A549 treated with ZK216348 at 1 μM for 4 hours (cell line): ENCODE data around the gene CYBB. TPM values are rescaled to one million over a fixed set of nuclear protein-coding genes. Genes with fewer than 3 reads are reported as not detected.

Experiments used
- total RNA-seq: library from RNA; stranded (reverse); fragments of 200-300 nt; extraction: Qiagen RNA extraction; gene quantifications from 5 replicates; pipeline ENCODE4 v1.2.3, GENCODE V29; 2022; ENCODE audit warnings: low read depth

Gene CYBB
- total RNA-seq, result not detected in 5 replicates

DNA sequence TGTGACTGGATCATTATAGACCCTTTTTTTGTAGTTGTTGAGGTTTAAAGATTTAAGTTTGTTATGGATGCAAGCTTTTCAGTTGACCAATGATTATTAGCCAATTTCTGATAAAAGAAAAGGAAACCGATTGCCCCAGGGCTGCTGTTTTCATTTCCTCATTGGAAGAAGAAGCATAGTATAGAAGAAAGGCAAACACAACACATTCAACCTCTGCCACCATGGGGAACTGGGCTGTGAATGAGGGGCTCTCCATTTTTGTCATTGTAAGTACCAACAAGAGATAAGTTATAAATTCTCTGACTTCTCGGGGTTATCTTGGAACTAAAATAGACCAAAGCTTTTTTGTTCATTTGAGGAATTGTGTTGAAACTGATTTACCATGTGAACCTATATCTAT, at the start of gene CYBB:
Gene CYBB, plus strand, starts transcription at position 203 of the 400 bp plus-strand sequence. Its CDS starts 19 bp downstream, at position 222.

DNA sequence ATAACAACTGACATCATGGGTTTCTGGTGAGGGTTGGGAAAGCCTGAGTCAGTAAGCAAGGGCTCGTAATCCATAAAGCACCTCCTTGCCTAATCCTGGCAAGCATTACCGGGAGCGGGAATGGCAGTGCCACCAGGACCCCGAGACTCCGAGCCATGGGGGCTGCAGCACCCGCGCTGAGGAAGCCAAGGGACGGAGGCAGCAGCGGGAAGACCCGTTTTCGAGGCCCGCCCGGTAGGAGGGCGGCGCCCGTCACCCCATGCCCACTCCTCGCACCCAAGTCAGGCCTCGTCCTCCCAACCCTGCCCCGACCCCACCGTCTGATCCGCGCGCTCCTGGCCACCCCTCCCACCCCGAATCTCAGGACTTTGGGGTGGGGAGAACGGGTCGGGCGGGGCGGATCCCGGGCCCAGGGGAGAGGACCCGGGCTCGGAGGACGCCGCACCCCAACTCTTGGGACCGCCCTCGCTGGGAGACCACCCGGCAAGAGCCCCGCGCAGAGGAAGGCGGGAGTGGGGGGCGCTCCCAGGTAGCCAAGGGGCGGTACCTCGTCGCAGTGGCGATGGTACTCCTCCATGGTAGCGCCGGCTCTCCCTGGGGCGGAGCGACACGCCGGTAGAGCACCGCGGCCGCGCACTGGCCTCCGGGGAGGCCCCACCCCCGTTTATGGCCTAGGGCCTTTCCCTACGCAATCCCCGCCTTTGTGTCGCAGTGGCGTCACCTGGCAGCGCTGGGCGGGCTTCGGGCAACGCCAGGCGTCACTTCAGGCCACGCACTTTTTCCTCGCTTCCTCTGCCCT, 67.3 kb downstream of the CYBB start, which contains the start of gene DYNLT3:
Gene DYNLT3, minus strand, starts transcription at position 638 of the 799 bp plus-strand sequence. Its CDS starts 61 bp downstream, at position 577.

Other genes starting within 250 kb of the CYBB start
- gene LANCL3, start 208.4 kb upstream of the CYBB start, total RNA-seq, result not detected in 5 replicates
- 0.31 to 0.56 TPM (median 0.37 TPM) in 5 replicates for gene XK, start 94.3 kb upstream of the CYBB start, total RNA-seq
- 7.7 to 21.2 TPM (median 16.7 TPM) in 5 replicates for gene DYNLT3, start 67.5 kb downstream of the CYBB start, total RNA-seq
- gene SYTL5, start 226.5 kb downstream of the CYBB start, total RNA-seq, result 0.16 to 0.40 TPM (median 0.31 TPM) in 5 replicates